Iris pigment epithelial cell (primary cell): ENCODE results near the gene IFI44L.

Experiments
- DNase-seq: peaks from one replicate; pipeline ENCODE4 v3.0.0-alpha.2; 2011; ENCODE audit warnings: low read depth

Gene IFI44L

DNA sequence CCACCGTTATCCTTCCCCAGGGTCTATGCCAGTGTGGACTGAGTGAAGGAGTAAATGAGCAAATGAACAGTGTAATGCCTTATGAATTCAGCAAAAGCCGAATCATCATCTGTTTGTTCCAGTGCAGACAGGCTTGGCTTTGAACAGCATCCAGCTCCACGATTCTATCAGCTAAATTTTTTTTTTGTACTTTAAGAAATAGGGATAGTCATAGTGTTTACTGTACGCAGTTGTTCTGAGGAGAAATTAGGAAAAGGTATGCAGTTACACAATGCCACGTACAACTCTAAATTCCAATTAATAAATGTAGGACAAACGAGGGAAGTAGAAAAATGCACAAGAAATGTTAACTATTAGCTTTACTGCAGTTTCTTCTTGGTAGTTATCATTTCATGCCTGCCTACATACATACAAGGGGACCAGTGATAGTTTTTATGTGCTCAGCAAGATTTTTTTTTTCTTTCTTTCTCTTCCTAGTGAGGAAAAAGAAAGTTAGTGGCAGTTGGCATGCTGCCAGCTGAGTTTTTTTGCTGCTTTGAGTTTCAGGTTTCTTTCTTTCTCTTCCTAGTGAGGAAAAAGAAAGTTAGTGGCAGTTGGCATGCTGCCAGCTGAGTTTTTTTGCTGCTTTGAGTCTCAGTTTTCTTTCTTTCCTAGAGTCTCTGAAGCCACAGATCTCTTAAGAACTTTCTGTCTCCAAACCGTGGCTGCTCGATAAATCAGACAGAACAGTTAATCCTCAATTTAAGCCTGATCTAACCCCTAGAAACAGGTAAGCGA is at the start of gene IFI44L:
Gene IFI44L (plus strand): TSS at position 646 of the 777 bp plus-strand sequence. CDS start 7,468 bp downstream, outside the sequence.
- peak; percentile 83 for DNase-seq

- DNase-seq: no peak
Measured at GRCh38 chr1:78570539-78570938, 49.7 kb upstream of the IFI44L start.

DNA sequence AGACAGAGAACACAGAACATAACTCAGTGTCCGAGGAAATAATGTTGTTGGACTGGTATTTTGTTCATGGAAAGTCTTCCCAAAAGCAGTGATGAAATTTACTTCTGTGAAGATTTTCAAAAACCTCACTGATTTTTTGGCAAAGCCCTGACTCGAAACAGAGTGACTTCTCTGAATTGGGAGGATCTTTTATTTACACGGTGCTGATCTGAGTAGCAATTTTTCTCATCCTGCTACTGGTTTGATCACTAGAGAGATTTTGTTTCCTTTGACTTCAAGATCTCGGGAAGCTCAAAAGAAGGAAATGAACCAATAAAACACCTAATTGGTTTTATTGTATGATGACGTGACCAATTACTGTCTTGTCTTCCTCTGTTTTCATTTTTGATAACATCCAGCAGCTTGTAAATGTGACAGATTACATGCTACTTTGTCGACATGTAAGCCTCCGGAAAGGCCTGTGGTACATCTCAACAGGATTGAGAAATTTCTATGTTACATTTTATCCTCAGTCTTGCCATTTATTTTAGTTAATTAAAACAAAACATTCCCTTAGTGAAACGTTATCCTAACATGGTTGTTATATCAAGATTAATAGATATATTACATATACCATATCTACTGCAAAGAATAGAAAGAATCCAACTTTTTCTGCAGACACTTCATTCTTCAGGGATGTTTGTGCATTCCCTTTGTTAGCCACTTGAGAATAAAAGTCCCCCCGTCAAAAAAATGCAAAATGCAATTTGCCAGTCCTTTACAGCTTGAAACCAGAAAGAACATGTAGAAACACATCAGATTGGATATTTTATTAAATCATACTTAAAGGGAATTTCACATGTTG is 42.8 kb upstream of the IFI44L start:
- peak; percentile 11 for DNase-seq

GRCh38 chr1:78586572-78586971 is 33.7 kb upstream of the IFI44L start:
- DNase-seq: peak; percentile 74

GRCh38 chr1:78587211-78587610 is 33.0 kb upstream of the IFI44L start:
- DNase-seq: no peak

- DNase-seq: no peak
Measured at GRCh38 chr1:78591971-78592370, 28.3 kb upstream of the IFI44L start.

- DNase-seq: no peak
Measured at GRCh38 chr1:78599294-78599693, 21.0 kb upstream of the IFI44L start.

GRCh38 chr1:78601068-78601467 is 19.2 kb upstream of the IFI44L start:
- no peak for DNase-seq

DNA sequence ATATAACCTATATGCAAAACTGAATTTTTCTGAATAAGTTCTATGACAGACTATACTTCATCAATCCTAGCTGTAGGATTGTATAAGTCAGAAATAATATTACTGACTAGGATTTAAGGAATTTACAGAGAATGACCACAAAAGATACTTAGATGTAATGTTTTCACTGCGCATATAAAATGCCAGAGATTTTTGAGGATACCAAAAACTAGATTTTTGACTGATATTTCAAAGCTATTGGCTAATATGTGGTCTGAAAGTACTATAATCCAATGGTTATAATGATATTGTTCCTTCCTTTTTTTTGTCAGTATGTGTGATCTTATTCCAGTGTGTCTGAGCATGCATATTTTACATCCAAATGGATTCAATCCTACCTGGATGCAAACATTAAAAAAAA is 17.0 kb upstream of the IFI44L start:
- peak; percentile 47 for DNase-seq

DNA sequence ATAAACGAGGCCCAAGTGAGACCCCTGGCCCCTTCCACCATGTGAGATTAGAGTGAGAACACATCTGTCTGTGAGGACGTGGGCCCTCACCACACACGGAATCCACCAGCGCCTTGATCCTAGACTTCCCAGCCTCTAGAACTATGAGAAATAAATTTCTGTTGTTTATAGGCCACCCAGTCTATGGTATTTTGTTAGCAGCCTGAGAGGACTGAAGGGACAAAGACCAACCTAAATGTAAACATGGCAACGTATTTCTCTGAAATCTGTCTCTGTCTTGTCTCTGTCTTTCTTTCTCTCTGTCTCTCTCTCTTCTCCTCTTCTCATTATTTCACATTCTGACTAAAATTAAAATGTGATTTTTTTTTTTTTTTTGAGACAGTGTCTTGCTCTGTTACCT is 15.6 kb upstream of the IFI44L start:
- DNase-seq: no peak

DNA sequence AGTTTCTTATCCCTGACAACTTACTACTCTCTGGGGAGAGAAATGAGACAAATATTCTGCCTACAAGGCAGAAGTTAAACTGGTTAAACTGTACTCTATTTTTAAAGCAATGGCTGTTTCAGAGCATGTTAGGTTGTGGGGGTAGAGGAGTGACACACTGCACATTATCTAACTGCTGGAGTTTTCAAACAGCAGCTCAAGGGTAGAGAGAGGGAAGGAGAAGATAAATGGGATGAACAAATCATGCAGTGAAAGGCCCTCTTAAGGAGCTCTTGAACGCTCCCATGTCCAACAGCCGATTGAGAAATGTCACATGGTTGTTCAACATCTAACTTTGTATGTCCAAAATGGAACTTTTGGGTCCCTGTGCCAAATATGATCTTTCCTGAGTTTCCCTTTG is 14.0 kb upstream of the IFI44L start:
- DNase-seq: no peak

DNA sequence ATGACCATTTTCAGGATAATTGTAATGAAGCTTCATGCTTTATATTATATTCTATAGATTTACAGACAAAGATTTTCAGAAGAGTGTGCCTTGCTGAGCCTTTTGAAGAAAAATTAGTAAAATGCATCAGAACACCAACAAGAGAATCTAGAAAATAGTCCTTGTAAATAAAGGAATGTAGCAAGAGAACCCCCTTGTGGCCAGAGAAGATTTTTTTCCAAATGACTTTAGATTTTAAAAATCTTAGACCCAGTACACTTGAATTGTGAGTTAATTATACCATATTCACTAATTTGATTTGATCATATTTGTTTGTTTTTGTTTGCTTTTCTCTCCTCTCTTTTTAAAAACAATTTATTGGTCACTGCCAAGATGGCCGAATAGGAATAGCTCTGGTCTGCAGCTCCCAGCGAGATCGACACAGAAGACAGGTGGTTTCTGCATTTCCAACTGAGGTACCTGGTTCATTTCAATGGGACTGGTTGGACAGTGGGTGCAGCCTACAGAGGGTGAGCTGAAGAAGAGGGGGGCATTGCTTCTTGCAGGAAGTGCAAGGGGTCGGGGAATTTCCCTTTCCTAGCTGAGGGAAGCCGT is 12.8 kb upstream of the IFI44L start:
- peak; percentile 34 for DNase-seq

DNA sequence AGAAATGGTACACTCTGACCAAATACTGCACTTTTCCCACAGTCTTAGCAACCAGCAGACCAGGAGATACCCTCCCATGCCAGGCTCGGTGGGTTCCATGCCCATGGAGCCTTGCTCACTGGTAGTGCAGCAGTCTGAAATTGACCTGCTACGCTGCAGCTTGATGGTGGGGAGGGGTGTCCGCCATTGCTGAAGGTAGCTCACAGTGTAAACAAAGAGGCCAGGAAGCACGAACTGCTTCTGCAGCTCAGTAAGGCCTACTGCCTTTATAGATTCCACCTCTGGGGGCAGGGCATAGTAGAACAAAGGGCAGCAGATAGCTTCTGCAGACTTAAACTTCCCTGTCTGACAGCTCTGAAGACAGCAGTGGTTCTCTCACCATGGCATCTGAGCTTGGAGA is 12.3 kb upstream of the IFI44L start:
- DNase-seq: no peak

DNA sequence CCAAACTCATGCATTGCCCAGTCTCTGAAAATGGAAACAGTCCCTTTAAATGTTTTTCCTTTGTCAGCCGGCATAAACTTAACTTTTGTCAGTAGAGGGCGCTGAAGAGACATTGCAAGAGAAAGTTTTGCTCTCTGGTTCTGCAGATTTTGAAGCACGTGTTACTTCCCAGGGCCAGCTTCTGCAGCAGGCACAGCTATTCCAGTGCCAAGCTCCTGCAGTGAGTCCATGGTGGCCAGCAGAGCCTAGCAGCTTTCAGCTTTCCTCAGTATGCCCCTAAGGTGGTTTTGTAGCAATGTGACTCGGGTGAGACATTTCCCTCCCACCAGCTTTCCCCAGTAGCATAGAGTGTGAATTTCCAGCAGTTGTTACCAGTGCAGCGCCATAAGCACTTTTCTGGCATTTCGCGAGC is 2.6 kb upstream of the IFI44L start:
- DNase-seq: peak; percentile 84

- DNase-seq: peak; percentile 25
Measured at GRCh38 chr1:78619032-78619431, 1.2 kb upstream of the IFI44L start.

- no peak for DNase-seq
Measured at GRCh38 chr1:78619446-78619802, 824 bp upstream of the IFI44L start.

DNA sequence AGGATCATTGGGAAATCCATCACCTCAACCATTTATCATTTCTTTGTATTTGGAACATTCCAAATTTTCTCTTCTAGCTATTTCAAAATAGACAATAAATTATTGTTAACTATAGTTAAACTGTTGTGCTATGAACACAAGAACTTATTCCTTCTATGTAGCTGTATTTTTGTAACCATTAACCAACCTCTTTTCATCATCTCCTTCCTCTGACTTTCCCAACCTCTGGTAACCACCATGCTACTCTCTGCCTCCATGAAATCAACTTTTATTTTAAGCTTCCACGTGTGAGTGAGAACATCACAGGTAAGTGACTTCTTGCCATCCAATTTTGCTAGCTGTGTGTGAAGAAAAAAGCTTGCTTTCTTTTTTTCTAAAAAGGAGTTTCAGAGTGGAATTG is 418 bp downstream of the IFI44L start:
- DNase-seq: no peak

- peak; percentile 9 for DNase-seq
Measured at GRCh38 chr1:78622548-78622947, 2.3 kb downstream of the IFI44L start.

DNA sequence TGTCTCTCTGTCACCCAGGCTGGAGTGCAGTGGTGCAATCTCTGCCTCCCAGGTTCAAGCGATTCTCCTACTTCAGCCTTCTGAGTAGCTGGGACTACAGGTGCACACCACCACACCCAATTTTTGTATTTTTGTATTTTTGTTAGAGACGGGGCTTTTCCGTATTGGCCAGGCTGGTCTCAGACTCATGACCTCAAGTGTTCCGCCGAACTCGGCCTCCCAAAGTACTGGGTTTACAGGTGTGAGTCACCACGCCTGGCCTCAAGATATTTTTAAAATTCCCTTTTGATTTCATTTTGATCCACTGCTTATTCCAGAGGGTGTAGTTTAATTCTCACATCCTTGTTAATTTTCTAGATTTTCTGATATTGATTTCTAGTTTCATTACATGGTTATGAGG is 3.8 kb downstream of the IFI44L start:
- no peak for DNase-seq

DNA sequence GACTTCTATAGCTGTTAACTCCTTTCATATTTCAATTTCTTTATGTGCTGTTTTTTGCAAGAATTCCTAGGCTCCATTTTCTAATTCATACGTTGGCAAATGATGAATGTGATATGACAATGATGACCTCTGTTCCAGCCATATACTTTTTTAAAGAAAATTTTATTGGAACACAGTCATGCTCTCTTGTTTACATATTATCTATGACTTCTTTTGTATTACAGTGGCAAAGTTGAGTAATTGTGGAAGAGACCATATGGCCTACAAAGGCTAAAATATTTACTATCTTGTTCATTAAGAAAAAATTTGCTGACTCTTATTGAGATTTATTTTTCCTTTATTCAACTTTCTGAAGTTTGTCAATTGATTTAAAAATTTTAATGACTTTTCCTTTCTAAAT is 7.1 kb downstream of the IFI44L start:
- DNase-seq: peak; percentile 48

- no peak for DNase-seq
Measured at GRCh38 chr1:78630600-78630999, 10.4 kb downstream of the IFI44L start.

- no peak for DNase-seq
Measured at GRCh38 chr1:78633209-78633608, 13.0 kb downstream of the IFI44L start.

DNA sequence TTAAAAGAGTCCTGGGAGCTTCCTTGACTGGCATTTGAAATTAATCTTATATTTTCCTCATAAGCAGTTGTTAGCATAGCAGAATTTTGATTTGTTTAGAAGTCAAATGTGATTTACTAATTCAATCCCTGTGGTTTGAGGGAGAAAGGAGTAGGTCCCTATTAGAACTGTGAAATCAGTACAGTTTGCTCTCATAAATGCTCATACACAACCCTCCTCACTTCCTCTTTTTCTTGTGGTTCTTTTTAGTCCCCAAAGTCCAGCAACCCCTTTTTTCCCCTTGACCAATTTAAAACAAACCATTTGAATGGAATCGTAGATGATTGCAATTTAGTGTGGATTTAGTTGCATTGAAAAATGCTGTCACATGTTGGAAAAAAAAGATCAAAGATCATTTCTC is 20.2 kb downstream of the IFI44L start:
- no peak for DNase-seq
